Glutamatergic neuron (in vitro differentiated cells): ENCODE measurements around the gene PDRG1. TPM values are rescaled to one million over a fixed set of nuclear protein-coding genes. Genes with fewer than 3 reads are reported as not detected.
A peak's percentile ranks its signal among the peaks of the same experiment; 100 is the strongest.

ENCODE experiments used
- DNase-seq: peaks from one replicate; pipeline ENCODE4 v3.0.0; 2022
- H3K27ac Mint-ChIP-seq: one replicate; pipeline ENCODE4 v1.8.0; 2020; ENCODE audit warnings: mild to moderate bottlenecking, mixed read lengths, inconsistent platforms; ENCODE audit not compliant: unreplicated experiment
- H3K27me3 Mint-ChIP-seq: one replicate; pipeline ENCODE4 v1.8.0; 2020; ENCODE audit warnings: mild to moderate bottlenecking, moderate library complexity, mixed read lengths, inconsistent platforms; ENCODE audit not compliant: unreplicated experiment
- H3K36me3 Mint-ChIP-seq: one replicate; pipeline ENCODE4 v1.8.0; 2020; ENCODE audit warnings: mild to moderate bottlenecking, mixed read lengths, inconsistent platforms; ENCODE audit not compliant: unreplicated experiment
- H3K4me1 Mint-ChIP-seq: one replicate; pipeline ENCODE4 v1.8.0; 2020; ENCODE audit warnings: mild to moderate bottlenecking, low read depth, mixed read lengths, inconsistent platforms; ENCODE audit not compliant: unreplicated experiment
- H3K4me3 Mint-ChIP-seq: one replicate; pipeline ENCODE4 v1.8.0; 2020; ENCODE audit warnings: mild to moderate bottlenecking, mixed read lengths, inconsistent platforms; ENCODE audit not compliant: unreplicated experiment
- H3K9me3 Mint-ChIP-seq: one replicate; pipeline ENCODE4 v1.8.0; 2020; ENCODE audit warnings: mild to moderate bottlenecking, moderate library complexity, mixed read lengths, inconsistent platforms; ENCODE audit not compliant: unreplicated experiment
- CTCF ChIP-seq: fragments of 200-600 bp; sonication (generic); IDR thresholded peaks from one replicate; pipeline ENCODE4 v1.5.0; 2021; ENCODE audit not compliant: partially characterized antibody, unreplicated experiment
- total RNA-seq: library from RNA; stranded (reverse); fragmentation: NEBNext Ultra II Directional; extraction: Animal tissue kit (Norgen Biotek cat#: 25700); gene quantifications from one replicate; pipeline ENCODE4 v1.2.1, GENCODE V29; 2021; ENCODE audit not compliant: unreplicated experiment

The PDRG1 gene
- total RNA-seq, 1 donor from 2014 or later, result 69.5 TPM

GRCh38 chr20:31990641-31991338, 38.9 kb upstream of the PDRG1 start:
- no peak overlapping the region for H3K4me3 Mint-ChIP-seq
- peaks cover 5% of the 10 kb centered on the region for H3K36me3 Mint-ChIP-seq

GRCh38 chr20:31989030-31989645, 37.3 kb upstream of the PDRG1 start:
- peaks cover 39% of the 10 kb centered on the region for H3K4me1 Mint-ChIP-seq
- peaks cover 17% of the 10 kb centered on the region for H3K9me3 Mint-ChIP-seq
- H3K27me3 Mint-ChIP-seq, result peaks cover 19% of the 10 kb centered on the region
- no peak for TF ChIP-seq CTCF
- H3K4me3 Mint-ChIP-seq, result peak overlapping the region; percentile 3
- peaks cover 4% of the 10 kb centered on the region for H3K36me3 Mint-ChIP-seq
- peak overlapping the region; percentile 1 for H3K27ac Mint-ChIP-seq
- DNase-seq, result no peak

More at GRCh38 chr20:31990641-31991338, 38.9 kb upstream of the PDRG1 start:
- Mint-ChIP-seq H3K9me3 (peaks cover 18% of the 10 kb centered on the region), H3K27me3 (peaks cover 22% of the 10 kb centered on the region), H3K4me1 (peaks cover 39% of the 10 kb centered on the region), H3K27ac (no peak overlapping the region)
- TF ChIP-seq CTCF, result no peak
- no peak for DNase-seq

GRCh38 chr20:31988430-31989015, 36.7 kb upstream of the PDRG1 start:
- H3K27ac Mint-ChIP-seq, result peak overlapping the region; percentile 1
- no peak for DNase-seq
- H3K36me3 Mint-ChIP-seq, result peaks cover 4% of the 10 kb centered on the region
- H3K4me1 Mint-ChIP-seq, result peaks cover 37% of the 10 kb centered on the region
- peaks cover 15% of the 10 kb centered on the region for H3K9me3 Mint-ChIP-seq
- peak overlapping the region; percentile 3 for H3K4me3 Mint-ChIP-seq
- peaks cover 16% of the 10 kb centered on the region for H3K27me3 Mint-ChIP-seq
- no peak for TF ChIP-seq CTCF

- no peak for DNase-seq
- no peak overlapping the region for H3K4me3 Mint-ChIP-seq
- H3K36me3 Mint-ChIP-seq, result peaks cover 11% of the 10 kb centered on the region
- TF ChIP-seq CTCF, result no peak
- peaks cover 43% of the 10 kb centered on the region for H3K4me1 Mint-ChIP-seq
- H3K27me3 Mint-ChIP-seq, result peaks cover 19% of the 10 kb centered on the region
- peaks cover 19% of the 10 kb centered on the region for H3K9me3 Mint-ChIP-seq
- H3K27ac Mint-ChIP-seq, result no peak overlapping the region
These were observed 35.9 kb upstream of the PDRG1 start for GRCh38 chr20:31987744-31988143.

GRCh38 chr20:31984981-31985471, 33.2 kb upstream of the PDRG1 start:
- H3K4me1 Mint-ChIP-seq, result peaks cover 35% of the 10 kb centered on the region
- no peak overlapping the region for H3K4me3 Mint-ChIP-seq
- H3K27me3 Mint-ChIP-seq, result peaks cover 19% of the 10 kb centered on the region
- peaks cover 16% of the 10 kb centered on the region for H3K9me3 Mint-ChIP-seq
- TF ChIP-seq CTCF, result no peak
- no peak overlapping the region for H3K27ac Mint-ChIP-seq
- peak; percentile 86 for DNase-seq
- H3K36me3 Mint-ChIP-seq, result peaks cover 14% of the 10 kb centered on the region
